GM10266 (cell line): ENCODE measurements around the gene TMEM123.

Experiments used
- DNase-seq: peaks from one replicate; pipeline ENCODE4 v3.0.0; 2012; ENCODE audit errors: extremely low spot score
- TF ChIP-seq, protein P1 (sequence below): IDR thresholded peaks from 2 replicates; pipeline ENCODE4 v1.5.1; 2012; ENCODE audit warnings: mild to moderate bottlenecking, low read depth; ENCODE audit not compliant: control insufficient read depth, insufficient read depth; ENCODE audit errors: missing control alignments

The TMEM123 gene

DNA sequence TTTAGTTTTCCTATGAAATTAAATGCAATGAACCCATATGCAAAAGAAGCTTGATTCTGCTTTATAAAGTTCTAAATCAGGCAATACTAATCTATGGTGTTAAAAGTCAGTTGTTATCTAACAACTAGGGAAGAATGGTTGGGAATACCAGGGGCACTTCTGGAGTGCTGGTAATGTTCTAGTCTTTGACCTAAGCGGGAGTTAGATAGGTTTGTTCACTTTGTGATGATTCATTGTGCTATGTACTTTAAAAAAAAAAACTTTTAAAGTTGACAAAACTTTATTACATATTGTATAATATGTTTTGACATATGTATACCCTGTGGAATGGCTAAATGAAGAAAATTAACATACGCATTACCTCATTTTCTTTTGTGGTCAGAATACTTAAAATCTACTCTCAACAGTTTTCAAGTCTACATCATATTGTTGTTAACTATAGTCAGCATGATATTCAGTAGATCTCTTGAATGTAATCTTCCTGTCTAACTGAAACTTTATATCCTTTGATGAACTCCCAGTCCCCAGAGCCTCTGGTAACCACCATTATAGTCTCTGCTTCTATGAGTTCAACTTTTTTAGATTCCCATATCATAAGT lies 66.3 kb downstream of the TMEM123 start:
- TF ChIP-seq, protein P1, sequence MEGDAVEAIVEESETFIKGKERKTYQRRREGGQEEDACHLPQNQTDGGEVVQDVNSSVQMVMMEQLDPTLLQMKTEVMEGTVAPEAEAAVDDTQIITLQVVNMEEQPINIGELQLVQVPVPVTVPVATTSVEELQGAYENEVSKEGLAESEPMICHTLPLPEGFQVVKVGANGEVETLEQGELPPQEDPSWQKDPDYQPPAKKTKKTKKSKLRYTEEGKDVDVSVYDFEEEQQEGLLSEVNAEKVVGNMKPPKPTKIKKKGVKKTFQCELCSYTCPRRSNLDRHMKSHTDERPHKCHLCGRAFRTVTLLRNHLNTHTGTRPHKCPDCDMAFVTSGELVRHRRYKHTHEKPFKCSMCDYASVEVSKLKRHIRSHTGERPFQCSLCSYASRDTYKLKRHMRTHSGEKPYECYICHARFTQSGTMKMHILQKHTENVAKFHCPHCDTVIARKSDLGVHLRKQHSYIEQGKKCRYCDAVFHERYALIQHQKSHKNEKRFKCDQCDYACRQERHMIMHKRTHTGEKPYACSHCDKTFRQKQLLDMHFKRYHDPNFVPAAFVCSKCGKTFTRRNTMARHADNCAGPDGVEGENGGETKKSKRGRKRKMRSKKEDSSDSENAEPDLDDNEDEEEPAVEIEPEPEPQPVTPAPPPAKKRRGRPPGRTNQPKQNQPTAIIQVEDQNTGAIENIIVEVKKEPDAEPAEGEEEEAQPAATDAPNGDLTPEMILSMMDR, result no peak
- DNase-seq, result no peak

DNA sequence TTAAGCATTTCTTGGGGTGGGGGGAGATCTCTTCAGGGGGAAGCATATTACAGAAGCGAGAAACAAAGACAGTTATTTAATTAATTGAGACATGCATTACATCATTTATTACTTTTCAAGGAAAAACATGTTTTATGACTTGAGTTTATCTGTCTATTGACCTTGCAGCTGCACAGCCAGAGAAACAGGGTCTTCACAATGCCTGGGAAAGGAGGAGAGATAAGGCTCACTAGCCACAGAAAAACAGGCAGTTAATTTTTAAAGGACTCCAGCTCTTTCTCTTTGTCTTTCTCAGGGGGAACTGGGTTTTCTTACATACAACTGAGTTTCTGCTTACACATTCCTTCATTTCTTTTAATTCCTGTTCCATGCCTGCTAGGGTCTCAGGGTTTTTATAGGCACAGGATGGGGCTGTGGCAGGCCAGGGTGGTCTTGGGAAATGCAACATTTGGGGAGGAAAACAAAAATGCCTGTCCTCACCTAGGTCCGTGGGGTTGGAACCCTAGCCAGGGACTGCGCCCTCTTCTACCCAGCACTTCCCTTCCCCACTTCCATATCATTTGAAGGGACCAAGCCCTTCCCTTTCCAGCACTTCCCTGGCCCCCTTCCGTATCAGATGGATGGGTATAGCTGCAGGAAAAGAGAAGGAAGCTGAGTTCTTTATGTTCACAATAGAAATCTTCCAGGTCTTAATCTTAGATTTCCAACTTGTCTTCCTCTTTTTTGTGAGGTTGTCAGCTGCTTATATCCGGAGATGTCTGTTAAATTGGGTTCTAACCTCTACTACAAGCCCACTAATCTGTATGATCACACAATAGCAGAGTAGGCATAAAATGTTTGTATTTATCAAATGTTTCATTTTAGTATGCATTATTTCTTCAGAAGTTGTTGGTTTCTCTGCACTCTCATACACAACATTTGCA lies 67.2 kb downstream of the TMEM123 start:
- TF ChIP-seq, protein P1, result no peak
- no peak for DNase-seq

DNA sequence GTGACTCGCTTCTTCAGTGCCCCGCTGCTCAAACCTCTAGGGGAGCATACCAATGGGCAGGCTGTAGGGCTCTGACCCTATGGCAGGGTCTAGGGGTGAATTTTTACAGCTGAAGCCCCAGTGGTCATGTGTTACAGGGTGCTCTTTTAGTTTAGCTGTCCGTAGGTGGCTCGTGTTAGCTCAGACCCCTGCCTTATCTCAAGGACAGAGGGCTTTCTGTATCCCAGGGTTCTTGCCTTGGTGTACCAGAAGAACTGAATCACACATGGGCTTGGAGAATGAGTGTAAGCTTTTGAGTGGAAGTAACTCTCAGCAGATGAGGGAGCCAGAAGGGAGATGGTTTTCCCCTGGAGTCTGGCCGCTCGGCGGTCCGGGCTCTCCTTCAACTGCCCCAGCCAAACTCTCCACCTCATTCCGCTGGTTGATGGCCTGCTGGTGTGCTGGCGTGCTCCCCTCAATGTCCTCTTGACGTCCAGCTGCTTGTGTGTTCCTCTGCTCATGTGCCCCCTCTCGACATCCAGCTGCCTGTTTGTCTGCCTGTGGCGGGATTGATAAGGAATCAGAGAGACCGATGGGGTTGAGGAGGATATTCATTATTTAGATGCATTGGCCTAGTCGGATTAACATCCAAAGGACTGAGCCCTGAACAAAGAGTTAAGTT lies 68.0 kb downstream of the TMEM123 start:
- DNase-seq, result no peak
- TF ChIP-seq, protein P1, result no peak

DNA sequence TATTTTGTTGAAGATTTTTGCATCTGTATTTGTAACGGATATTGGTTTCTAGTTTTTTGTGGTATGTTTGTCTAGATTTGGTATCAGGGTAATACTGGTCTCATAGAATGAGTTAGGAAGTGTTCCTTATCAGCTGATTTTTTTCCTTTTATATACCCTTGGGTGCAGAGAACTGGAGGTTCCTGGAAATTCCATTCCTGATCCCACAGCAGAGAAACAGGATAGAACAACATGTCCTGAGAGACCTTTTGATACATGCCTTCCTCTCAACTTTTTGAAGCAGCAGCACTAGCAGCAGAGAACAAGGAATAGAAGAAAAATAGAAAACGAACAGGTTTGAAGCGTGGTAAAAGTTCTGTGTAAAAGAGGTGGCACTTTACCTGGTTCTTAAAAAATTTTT lies 68.7 kb downstream of the TMEM123 start:
- no peak for DNase-seq
- TF ChIP-seq, protein P1, result no peak

DNA sequence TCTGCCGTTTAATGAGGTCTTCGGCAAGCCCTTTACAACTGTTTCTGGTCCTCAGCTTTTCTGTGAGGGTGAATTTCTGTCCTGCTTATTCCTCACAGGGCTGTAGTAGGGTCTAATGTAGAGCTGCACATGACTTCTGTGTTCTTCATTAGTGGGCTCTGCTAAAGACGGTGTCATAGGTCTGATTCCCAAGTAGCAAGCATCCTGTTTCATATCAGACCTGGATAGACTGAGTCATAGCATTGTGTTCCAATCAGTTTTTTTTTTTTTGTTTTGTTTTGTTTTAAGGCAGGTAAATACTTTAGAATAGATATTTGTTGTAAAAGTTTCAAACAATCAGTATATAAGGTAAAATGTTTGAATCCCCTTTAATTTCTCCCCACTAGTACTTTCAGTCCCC lies 70.2 kb downstream of the TMEM123 start:
- DNase-seq, result no peak
- TF ChIP-seq, protein P1, result no peak

DNA sequence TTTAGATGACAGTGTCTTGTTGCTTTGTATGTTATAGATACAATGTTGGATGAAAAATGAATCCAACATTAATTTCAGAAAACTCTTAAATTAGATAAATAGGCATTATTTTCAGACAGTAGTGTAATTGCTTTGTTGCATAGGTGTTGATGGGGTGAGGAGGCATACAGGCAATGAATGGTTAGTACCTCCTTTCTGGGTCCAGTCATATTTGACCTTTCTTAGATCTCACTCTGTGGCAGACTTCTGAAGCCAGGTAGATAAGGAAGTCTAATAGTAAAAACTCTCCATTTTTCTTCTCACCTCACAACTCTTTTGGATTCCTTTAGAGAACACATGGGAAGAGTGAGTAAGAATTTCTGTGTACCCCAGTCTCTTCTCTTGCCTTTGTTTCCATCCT lies 73.7 kb downstream of the TMEM123 start:
- TF ChIP-seq, protein P1, result no peak

More for the DNA sequence above, 73.7 kb downstream of the TMEM123 start:
- DNase-seq, result no peak
